ENCODE data around the gene ZFHX2.
A peak's percentile ranks its signal among the peaks of the same experiment; 100 is the strongest.

Gene ZFHX2

GRCh38 chr14:23559010-23559925 lies 7.7 kb upstream of the ZFHX2 start:
- no peak for DNase-seq

- DNase-seq, result no peak
Measured at GRCh38 chr14:23558346-23559009, 6.9 kb upstream of the ZFHX2 start.

GRCh38 chr14:23557946-23558345 lies 6.4 kb upstream of the ZFHX2 start:
- DNase-seq, result no peak

- no peak for DNase-seq
Measured at GRCh38 chr14:23557521-23557920, 6.0 kb upstream of the ZFHX2 start.

GRCh38 chr14:23556700-23557440 lies 5.3 kb upstream of the ZFHX2 start:
- no peak for DNase-seq

GRCh38 chr14:23555882-23556699 lies 4.5 kb upstream of the ZFHX2 start, which contains the start of gene THTPA:
Gene THTPA (plus strand): TSS chr14:23556271. CDS start chr14:23556758, 487 bp downstream.
- peak; percentile 83 for DNase-seq

- DNase-seq, result no peak
Measured at GRCh38 chr14:23555533-23555881, 3.9 kb upstream of the ZFHX2 start.

GRCh38 chr14:23550812-23551265 lies 726 bp downstream of the ZFHX2 start:
- DNase-seq, result no peak

- no peak for DNase-seq
Measured at GRCh38 chr14:23550131-23550811, 1.3 kb downstream of the ZFHX2 start.

GRCh38 chr14:23548351-23549318 lies 2.9 kb downstream of the ZFHX2 start:
- no peak for DNase-seq

- no peak for DNase-seq
Measured at GRCh38 chr14:23547924-23548323, 3.6 kb downstream of the ZFHX2 start.

GRCh38 chr14:23546450-23547035 lies 5.0 kb downstream of the ZFHX2 start:
- DNase-seq, result no peak

- no peak for DNase-seq
Measured at GRCh38 chr14:23545740-23546365, 5.7 kb downstream of the ZFHX2 start.

GRCh38 chr14:23544511-23545447 lies 6.8 kb downstream of the ZFHX2 start:
- no peak for DNase-seq

- DNase-seq, result no peak
Measured at GRCh38 chr14:23543403-23543802, 8.2 kb downstream of the ZFHX2 start.

GRCh38 chr14:23542261-23542660 lies 9.3 kb downstream of the ZFHX2 start:
- no peak for DNase-seq

- no peak for DNase-seq
Measured at GRCh38 chr14:23540141-23540469, 11.5 kb downstream of the ZFHX2 start.

GRCh38 chr14:23539248-23540140 lies 12.1 kb downstream of the ZFHX2 start:
- DNase-seq, result peak; percentile 12
